GM19099 (cell line): ENCODE data around the gene RAC3.

Experiments used
- POLR2A ChIP-seq: IDR thresholded peaks from 3 replicates; pipeline ENCODE4 v1.6.1; 2011; ENCODE audit warnings: low read depth; ENCODE audit not compliant: insufficient read length; ENCODE audit errors: extremely low read depth

RAC3 gene

DNA sequence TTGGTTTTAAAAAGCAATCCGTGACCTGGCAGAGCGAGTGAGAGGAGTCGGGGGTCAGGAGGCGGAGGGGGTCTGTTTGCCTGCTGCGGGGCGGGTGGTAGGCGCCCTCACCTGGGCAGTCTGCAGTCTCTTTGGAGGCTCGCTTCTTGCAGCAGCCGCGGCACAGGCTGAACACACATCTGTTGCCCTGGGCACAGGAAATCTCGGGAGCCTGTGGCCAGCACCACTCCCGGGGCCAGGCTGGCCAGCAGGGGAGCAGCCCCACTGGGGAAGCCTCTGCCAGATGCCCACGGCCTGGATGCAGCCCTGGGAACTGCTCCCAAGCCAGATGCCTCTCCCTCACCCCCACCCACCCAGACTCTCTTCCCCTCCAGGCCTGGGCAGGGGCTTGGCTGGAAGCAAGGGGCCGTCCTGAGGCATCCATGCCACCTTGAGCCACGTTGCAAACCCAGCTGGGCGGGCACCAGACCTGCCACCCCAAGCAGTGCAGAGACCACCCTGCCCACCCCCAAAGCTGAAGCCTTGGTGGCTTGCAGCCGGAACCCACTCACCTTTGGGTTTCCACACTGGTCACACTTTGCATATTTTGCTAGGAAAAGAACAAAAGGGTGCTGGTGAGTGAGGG lies 26.9 kb downstream of the RAC3 start:
- TF ChIP-seq POLR2A = no peak

DNA sequence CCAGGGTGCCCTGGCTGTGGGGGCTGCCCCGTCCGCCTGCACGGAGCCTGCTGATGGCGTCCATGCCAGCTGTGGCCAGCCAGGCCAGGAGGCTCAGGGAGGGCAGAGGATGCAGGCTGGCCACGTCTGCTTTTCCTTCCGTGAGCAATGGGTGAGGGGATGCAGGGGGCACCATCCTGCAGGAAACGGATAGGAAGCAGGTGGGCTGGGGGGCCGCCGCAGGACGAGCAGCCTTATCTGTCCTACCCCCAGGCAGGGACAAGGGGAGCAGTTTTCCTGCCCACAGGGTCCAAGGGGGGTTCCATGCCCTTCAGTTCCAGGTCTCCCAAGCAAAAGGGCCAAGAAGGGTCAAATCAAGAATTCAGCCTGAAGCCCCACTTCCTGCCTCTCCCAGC lies 27.4 kb downstream of the RAC3 start:
- TF ChIP-seq POLR2A = no peak

DNA sequence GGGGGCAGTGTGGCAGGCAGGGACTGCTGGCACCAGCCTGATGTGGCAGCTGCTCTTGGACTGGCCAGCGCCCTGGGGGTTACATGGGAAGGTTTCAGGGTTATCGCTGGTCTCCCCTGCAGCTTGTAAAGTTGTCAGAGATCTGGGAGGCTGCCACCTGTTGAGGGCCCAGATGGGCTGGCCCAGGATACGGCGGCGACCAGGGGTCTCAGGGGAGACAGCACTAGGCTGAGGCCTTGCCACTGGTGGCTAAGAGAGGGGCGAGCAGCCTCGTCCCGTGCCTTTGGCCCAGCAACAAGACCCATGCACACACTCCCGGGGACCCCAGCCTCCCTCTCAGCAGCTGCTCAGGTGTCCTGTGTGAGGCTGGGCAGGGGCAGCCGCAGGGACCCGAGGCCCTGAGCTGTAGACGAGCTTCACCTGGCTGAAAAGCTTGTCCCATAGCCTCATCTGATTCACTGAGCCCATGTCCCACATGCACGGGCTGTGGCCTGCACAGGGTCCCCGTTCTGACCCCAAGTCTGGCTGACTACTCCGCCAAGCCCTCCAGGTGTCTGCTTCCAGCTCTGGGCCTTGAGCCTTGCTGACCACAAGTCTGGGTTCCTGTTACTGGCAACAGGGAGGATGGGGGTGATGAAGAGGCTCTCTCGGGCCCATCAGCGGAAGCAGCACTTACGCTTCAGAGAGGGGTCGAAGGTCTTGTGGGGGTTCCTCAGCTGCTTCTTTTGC lies 28.0 kb downstream of the RAC3 start:
- no peak for TF ChIP-seq POLR2A

DNA sequence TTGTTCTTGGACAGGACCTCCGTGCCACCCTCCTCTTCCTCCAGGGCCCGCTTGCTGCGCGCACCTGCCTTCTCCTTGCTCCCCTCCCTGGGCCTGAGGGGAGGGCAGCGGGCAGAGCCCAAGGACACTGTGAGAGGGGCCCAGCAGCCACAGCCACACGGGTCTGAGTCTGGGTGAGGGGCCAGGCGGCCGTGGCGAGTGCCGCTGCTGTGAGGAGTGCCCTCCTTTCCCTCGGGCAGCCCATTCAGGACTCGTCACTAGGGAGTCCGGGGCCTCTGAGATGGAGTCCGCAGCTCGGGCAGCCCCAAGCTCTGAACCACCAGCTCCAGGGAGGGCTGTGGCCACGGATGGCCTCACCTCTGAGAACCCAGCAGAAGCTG lies 28.5 kb downstream of the RAC3 start:
- no peak for TF ChIP-seq POLR2A

DNA sequence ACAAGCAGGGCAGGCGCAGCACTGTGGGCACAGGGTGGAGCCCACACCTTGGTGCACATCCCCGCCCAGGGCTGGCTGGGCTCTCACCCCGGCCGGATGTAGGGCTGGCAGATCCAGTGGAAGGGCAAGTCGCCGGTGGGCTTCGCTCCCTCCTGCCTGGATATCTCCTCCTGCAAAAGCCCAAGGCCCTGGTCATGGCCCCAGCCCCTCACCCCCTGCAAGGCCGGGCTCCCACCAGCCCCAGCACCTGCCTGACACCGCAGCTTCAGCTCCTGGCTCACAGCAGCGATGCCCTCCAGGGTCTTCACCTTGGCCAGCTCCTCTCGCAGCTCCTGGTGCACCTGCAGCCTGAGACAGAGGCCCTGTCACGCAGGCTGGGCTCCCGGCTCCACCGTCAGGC lies 29.1 kb downstream of the RAC3 start:
- no peak for TF ChIP-seq POLR2A

DNA sequence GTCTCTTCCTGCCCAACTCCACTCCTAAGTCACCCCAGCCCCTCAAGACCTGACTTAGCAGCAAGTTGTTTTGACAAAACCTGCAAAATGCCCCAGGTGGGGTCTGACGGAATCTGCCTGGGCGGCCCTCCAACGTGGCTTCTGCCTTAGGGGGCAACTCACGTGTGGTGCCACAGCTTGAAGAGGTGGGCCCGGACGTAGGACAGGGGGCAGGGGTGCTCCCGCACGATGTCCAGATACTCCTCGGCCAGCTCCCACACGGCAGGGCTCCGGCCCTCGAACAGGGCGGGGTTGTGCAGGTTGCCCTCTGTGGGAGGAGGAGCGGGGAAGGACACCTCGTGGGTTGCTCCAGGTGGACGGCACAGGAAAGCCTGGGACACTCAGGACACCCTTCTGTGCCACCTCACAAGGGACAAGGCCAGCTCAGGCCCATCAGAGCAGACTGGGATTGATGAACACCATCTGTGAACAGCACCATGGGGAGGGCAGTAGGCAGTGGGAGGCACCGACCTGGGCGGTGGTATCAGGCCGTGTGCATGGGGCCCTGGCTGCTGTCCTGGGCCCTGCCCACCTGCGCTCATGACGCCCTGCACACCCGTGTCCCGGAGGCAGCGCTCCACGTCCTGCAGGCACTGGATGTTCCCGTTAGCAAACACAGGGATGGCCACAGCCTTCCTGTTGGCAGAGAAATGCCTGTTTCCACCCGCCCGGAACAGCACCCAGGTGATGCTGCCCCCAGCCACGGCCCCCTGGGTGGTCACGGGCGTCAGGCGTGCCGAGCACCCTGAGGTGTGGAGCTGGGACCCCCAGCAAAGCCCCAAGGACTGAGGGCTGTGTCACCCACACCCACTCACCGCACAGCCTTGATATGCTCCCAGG lies 29.8 kb downstream of the RAC3 start:
- TF ChIP-seq POLR2A = no peak

DNA sequence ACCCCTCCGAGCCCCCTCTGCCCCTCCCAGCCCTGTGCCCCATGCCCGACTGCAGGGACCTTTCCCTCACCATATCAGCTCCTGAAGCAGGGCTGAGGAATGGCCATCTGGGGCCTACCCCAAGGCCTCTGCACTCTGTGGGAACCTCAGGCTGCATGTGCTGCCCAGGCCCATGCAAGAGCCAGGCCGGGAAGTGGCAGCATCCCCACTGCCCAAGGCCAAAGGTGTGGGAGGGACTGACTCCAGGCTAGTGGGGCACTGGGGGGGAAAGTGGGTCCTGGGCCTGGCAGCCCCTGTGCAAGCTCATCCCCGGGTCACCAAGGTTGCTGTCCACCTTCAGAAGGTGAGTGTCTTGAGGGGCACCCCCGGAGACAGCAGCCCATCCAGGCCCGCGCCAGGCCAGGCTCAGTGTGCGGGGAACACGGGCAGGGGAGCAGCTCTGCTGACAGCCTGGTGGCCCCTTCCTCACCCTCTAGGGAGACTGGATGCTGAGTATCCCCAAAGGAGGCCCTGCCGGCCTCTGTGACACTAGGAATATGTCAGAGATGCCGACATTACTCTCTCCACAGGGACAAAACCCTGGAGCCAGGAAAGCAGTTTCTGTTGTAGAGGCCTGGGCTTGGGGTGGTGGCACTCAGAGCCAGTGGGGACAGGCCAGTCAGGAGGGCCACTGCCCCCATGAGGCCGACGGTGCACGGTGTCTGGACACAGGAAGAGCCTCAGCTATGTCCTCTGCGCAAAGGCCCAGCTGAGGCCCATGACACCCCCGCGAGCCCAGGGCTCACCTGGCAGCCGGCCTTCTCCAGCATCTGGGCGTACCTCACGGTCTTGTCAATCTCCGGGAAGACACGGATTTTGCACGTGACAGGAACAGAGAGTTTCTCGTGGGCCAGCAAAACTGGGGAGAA lies 30.9 kb downstream of the RAC3 start:
- TF ChIP-seq POLR2A = no peak

DNA sequence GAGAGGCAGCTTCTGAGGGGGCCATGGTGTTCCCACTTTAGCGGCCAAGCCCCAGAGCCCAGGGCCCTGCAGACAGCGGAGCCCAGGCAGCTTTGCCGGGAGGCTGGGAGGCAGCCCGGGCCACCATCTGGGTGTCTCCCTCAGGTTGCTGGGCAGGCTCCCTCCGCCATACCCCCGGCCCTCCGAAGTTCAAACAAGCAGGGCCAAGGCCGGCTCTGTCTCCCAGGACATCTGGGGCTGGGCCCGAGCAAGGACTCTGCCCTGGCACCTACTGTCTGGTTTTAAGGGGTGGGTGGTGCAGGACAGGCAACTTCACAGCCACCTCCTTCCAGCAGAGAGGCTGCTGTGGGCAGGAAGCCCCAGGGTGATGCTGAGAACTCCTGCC lies 31.5 kb downstream of the RAC3 start:
- TF ChIP-seq POLR2A = no peak

DNA sequence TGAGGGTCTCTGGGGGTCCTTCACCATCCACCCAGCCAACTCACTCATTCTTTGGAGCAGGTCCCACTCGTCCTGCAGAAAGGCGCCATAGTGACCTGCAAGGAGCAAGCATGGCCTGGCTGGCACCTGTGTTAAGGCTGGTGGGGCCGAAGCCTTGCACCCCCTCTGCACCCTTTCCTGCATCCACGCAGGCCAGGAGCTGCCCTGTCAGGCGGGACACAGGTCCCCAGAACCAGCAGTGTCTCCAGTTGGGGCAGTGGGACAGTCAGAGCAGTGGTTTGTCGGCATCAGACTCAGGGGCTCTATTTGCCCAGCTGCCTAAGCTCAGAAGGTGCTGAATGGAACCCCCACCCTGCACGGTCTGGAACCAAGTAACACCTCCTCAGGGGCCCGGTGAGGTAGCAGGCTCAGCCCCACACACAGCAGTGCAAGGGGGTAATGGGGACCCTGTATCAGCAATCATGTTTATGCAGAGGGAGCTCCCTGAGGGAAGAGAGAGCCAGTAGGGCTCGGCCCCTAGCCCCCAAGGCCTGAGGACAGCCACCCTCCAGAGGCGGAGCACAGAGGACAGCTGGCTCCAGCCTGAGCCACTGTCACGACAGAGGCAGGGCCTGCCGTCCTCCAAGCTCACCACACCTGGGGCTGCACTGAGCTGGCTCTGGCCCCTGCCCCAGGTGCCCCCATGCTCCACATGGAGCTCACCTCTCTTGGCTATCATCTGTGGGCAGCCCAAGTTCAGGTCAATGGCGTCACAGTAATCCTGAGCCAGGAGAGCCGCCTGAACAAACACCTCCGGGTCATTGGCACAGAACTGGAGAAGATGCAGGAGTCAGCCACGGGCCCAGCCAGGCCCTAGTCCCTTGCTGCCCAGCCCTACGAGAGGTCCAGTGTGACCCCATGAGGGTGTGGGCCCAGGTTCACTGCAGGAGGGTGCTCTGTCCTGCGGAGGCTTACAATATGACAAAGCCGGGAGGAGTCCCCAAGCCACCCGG lies 32.2 kb downstream of the RAC3 start:
- no peak for TF ChIP-seq POLR2A

DNA sequence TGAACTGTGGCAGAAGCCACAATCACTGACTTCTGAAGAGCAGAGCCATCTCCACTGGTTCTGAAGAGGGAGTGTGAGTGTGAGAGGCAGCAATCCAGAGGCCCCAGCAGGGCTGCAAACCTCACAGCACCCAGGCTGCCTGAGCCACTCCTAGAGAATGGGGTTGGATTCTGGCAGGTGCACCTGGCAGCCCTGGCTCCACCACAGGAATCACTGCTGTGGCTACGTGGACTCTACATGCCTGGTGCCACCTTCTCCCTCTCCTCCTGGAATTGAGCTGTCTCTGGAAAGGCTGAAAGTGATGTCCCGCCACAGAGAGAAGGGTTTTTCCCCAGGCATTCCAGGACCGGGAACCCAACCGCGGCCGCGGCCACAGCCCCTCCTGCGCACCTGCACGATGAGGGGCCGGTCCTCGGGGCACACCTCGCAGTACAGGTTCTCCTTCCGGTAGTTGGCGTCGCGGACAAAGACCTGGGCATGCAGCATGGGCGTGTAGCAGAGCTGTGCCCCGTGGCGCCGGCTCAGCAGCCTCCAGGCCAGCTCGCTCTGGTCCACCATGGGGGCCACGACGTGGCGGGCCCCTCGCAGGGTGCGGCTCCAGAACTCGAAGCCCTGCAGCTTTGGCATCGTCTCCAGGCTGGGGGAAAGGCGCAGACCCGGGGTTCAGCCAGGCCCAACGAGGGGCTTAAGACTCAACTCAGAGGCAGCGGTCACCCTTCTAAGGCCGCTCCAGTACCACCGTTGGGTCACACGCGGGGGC lies 33.1 kb downstream of the RAC3 start:
- TF ChIP-seq POLR2A = no peak

DNA sequence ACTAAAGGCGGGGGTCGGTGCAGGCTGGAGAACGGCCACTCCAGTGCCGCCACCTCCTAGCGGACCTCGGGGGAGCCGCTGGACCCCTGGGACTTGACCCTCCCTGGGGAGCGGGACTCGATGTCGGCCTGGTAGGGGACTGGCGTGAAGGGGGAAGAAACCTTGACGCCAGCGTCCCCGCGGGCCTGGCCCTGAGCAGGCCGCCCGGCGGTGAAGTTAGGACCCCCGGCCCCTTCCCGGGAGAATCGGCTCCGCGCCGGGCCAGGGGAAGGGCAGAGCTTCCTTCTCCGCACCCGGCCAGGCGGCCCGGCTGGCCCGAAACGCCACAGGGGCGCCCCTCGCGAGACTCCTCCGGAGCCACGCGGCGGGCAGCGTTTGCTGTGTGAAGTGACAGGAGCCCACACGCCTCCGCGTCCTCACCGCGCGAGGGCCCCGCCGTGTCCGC lies 33.7 kb downstream of the RAC3 start:
- TF ChIP-seq POLR2A = no peak

DNA sequence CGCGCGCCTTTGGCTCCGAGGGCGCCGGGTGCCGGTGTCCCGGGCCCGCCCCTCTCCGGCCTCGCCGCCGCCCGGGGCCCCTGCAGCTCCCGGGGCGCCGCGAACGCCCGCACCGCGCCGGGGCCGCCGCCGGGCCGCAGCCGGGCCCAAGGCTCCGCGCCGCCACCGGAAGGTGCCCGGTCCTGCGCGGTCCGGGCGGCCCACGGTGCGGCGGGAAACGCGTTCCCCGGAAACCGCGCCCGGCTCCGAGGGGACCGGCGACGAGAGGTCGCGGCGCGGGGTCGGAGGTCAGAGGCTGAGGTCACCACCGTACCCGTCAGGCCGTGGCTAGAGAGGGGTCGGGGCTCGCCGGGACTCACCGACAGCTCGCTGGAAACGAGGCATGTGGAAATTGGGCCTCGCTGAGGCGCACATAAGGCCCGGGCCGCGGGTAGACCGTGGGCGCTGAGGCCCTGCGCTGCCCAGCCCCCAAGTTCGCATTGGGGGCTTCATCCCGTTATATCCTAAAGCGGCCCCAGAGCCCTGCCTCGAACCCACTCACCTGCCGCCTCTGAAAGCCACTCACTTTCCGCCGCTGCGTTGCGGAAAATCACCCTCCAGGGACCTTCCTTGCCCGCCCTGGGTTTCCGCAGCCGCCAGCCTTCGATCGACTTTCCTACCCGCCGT lies 34.3 kb downstream of the RAC3 start, which contains the start of gene DUS1L:
DUS1L (minus strand) TSS at position 167 of the 666 bp plus-strand sequence. CDS start 745 bp downstream, outside the sequence.
- peak; percentile 73 for TF ChIP-seq POLR2A
